GM23248 (cell line): ENCODE results near the gene SH2D3C. TPM values are rescaled to one million over a fixed set of nuclear protein-coding genes. Genes with fewer than 3 reads are reported as not detected.

Source experiments
- DNase-seq: peaks from one replicate; pipeline ENCODE4 v3.0.0-alpha.2; 2015
- H2AFZ ChIP-seq: fragments of 200-600 bp; sonication (generic); 2 replicates; pipeline ENCODE4 v1.6.1; 2016; ENCODE audit warnings: antibody characterized with exemption
- H3F3A ChIP-seq: fragments of 200-600 bp; sonication (generic); 2 replicates; pipeline ENCODE4 v1.6.1; 2016; ENCODE audit warnings: mild to moderate bottlenecking, antibody characterized with exemption, mixed run types; ENCODE audit not compliant: insufficient read depth
- H3K27ac ChIP-seq: fragments of 200-600 bp; sonication (generic); 2 replicates; pipeline ENCODE4 v1.5.1; 2016; ENCODE audit warnings: mild to moderate bottlenecking
- H3K27me3 ChIP-seq: fragments of 200-600 bp; sonication (generic); replicated peaks from 2 replicates; pipeline ENCODE4 v1.6.1; 2016; ENCODE audit warnings: mild to moderate bottlenecking; ENCODE audit not compliant: insufficient read depth
- H3K36me3 ChIP-seq: fragments of 200-600 bp; sonication (generic); 2 replicates; pipeline ENCODE4 v1.6.1; 2016; ENCODE audit warnings: low read depth, mild to moderate bottlenecking
- H3K4me1 ChIP-seq: fragments of 200-600 bp; sonication (generic); 2 replicates; pipeline ENCODE4 v1.6.1; 2016; ENCODE audit warnings: mild to moderate bottlenecking; ENCODE audit not compliant: insufficient read depth
- H3K4me2 ChIP-seq: fragments of 200-600 bp; sonication (generic); one replicate; pipeline ENCODE4 v1.6.1; 2016; ENCODE audit warnings: mild to moderate bottlenecking; ENCODE audit not compliant: unreplicated experiment
- H3K4me3 ChIP-seq: fragments of 200-600 bp; sonication (generic); 2 replicates; pipeline ENCODE4 v1.5.1; 2016; ENCODE audit warnings: mild to moderate bottlenecking
- H3K79me2 ChIP-seq: fragments of 200-600 bp; sonication (generic); 2 replicates; pipeline ENCODE4 v1.6.1; 2016; ENCODE audit warnings: mild to moderate bottlenecking; ENCODE audit not compliant: insufficient read depth
- H3K9ac ChIP-seq: fragments of 200-600 bp; sonication (generic); 2 replicates; pipeline ENCODE4 v1.6.1; 2016; ENCODE audit warnings: mild to moderate bottlenecking
- H3K9me2 ChIP-seq: fragments of 200-600 bp; sonication (generic); 2 replicates; pipeline ENCODE4 v1.6.1; 2016; ENCODE audit warnings: mixed run types, mild to moderate bottlenecking, moderate library complexity; ENCODE audit not compliant: insufficient read depth
- H3K9me3 ChIP-seq: fragments of 200-600 bp; sonication (generic); one replicate; pipeline ENCODE4 v1.6.1; 2017; ENCODE audit warnings: low read depth
- H4K20me1 ChIP-seq: fragments of 200-600 bp; sonication (generic); 2 replicates; pipeline ENCODE4 v1.6.0; 2016; ENCODE audit not compliant: insufficient read depth
- EZH2 ChIP-seq: fragments of 200-600 bp; sonication (generic); IDR thresholded peaks from 2 replicates; pipeline ENCODE4 v1.6.1; 2018; ENCODE audit warnings: antibody characterized with exemption, mild to moderate bottlenecking; ENCODE audit not compliant: insufficient read depth, poor library complexity, severe bottlenecking
- EZH2phosphoT487 ChIP-seq: fragments of 200-600 bp; sonication (generic); IDR thresholded peaks from 2 replicates; pipeline ENCODE4 v1.6.1; 2018; ENCODE audit warnings: antibody characterized with exemption, moderate library complexity, mild to moderate bottlenecking, low read depth; ENCODE audit not compliant: insufficient read depth
- WGBS, 2 experiments: methylation state at CpG; one replicate each; pipeline ENCODE4 v1.1.6; 2015 to 2017; ENCODE audit warnings: low lambda C conversion rate in 2 of 2, low coverage in 1 of 2; ENCODE audit errors: missing lambda C conversion rate in 2 of 2; 5-methylcytosine and 5-hydroxymethylcytosine counted together
- in situ Hi-C: fragments of 300-500 bp; cut with MboI; formaldehyde crosslinking; loops from 2 replicates; pipeline ENCODE4 v1.15.0; 2020
- polyA plus RNA-seq: library from polyadenylated mRNA; unstranded; fragments of >200 nt; fragmentation: Nextera tagmentation; extraction: Ambion mirVana; gene quantifications from 2 replicates; pipeline ENCODE4 v1.2.1, GENCODE V29; 2016
- total RNA-seq: library from RNA; depleted of rRNA; stranded (reverse); fragments of >200 nt; shearing (Covaris generic); gene quantifications from 2 replicates; pipeline ENCODE4 v1.2.3, GENCODE V29; 2014

Gene SH2D3C
- total and polyA plus RNA-seq, 2 experiments from 2014 or later, result not detected

DNA sequence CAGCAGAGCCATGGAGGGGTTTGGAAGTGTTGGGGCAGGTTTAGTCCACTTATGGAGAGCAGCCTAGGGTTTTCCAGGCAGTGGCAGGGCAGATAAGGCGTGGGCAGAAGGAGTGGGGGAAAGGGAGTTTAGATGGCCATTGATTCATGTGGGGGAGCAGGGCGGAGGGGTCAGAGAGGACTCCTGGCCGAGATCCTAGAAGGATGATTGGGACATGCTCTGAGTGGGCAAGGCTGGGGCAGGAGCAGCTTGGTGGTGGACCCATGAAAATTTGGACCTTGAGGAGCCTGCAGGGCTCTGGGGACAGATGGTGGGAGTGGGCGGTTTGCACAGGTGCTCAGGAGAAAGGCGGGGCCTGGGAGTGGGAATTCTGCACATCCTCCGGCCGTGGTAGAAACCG lies 25.3 kb downstream of the SH2D3C start:
- 64 to 67% methylated on average over 7 to 8 of the region's 8 CpGs for WGBS, 2 experiments
- no peaks in the 10 kb centered on the region for H3F3A ChIP-seq
- no peak overlapping the region for H3K9ac ChIP-seq
- H3K27me3 ChIP-seq, result peaks cover 29% of the 10 kb centered on the region
- H3K4me1 ChIP-seq, result no peaks in the 10 kb centered on the region
- H3K79me2 ChIP-seq, result no peaks in the 10 kb centered on the region
- TF ChIP-seq EZH2 (no peak), EZH2phosphoT487 (no peak)
- no peak overlapping the region for H2AFZ ChIP-seq
- H3K27ac ChIP-seq, result no peak overlapping the region
- no peak overlapping the region for H3K4me3 ChIP-seq
- in situ Hi-C loops, result no loop called here
- no peak overlapping the region for H3K4me2 ChIP-seq
- no peaks in the 10 kb centered on the region for H4K20me1 ChIP-seq
- DNase-seq, result no peak
- no peaks in the 10 kb centered on the region for H3K36me3 ChIP-seq
- no peaks in the 10 kb centered on the region for H3K9me3 ChIP-seq
- no peaks in the 10 kb centered on the region for H3K9me2 ChIP-seq

DNA sequence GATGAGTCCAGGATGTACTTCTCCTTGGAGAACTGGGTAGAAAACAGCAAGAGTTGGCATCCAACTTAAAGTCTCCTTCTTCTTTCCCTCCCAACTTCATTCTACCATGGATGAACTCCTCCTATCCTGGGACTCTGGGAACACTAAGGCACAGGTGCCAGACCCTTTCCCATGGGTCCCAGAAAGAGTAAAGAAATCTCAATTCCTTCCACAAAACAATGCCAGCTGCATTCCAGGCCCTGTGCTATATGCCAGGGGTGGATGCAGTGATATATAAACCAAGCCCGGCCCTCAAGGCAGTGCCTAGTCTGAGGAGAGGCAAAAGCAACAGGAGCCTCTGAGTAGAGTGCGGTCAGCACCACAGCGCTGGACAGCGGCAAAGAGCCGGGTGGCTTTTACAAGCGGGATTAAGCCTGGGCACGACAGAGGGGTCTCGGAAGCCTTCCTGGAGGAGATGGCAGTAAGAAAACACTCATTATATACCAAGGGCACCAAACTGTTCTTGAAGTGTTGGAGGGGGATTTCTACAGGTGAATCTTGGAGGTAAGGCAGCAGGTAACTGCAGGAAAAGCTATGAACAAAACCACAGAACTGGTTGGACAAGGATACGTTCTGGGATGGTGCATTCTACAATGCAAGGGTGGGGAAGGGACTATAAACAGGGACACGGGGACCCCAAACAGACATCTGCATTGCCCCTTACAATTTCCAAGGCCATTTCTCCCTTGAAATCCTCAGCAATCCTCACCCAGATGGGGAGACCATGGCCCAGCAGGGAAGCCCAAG lies 27.0 kb downstream of the SH2D3C start:
- no peaks in the 10 kb centered on the region for H3K9me3 ChIP-seq
- no peak overlapping the region for H3K4me3 ChIP-seq
- peak; percentile 54 for DNase-seq
- TF ChIP-seq EZH2phosphoT487, result no peak
- TF ChIP-seq EZH2, result no peak
- in situ Hi-C loops, result no loop called here
- H3K36me3 ChIP-seq, result no peaks in the 10 kb centered on the region
- H3K79me2 ChIP-seq, result no peaks in the 10 kb centered on the region
- no peaks in the 10 kb centered on the region for H3K9me2 ChIP-seq
- H4K20me1 ChIP-seq, result no peaks in the 10 kb centered on the region
- peaks cover 29% of the 10 kb centered on the region for H3K27me3 ChIP-seq
- H3K27ac ChIP-seq, result no peak overlapping the region
- no peak overlapping the region for H3K9ac ChIP-seq
- H3K4me2 ChIP-seq, result no peak overlapping the region
- H3F3A ChIP-seq, result no peaks in the 10 kb centered on the region
- no peaks in the 10 kb centered on the region for H3K4me1 ChIP-seq
- WGBS, 2 experiments, result 10 to 13% methylated on average over 10 of the region's 10 CpGs
- no peak overlapping the region for H2AFZ ChIP-seq

DNA sequence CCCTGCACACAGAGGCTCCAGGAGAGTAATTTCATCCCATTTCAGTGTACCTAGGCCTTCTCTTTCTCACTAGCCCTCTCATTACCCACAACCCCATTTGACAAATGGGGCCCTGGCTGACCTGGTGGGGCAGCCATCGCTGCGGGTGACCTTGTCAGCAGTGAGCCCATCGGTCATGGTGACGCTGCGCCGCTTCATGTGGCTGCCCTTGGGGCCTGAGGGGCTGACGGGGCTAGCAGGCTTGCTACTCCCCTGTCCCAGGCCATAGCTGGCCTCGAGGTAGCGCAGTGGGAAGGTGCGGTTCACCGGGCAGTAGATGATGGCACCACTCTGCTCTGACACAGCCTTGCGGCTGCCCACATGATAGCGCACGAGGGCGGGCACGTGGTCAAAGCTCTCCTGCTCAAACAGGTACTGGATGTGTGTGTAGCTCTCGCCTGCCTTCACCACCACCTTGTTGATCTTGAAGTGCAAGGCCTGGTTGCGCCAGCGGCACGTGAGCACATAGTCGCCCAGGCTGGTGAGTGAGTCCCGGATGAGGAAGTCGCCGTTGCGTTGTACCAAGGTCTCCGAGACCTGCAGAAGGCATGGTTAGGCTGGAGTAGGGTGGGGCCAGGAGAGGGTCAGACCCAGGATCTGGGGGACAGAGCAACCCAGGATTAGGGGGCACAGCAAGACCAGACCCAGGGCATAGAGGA lies 29.2 kb downstream of the SH2D3C start:
- no peak overlapping the region for H3K4me3 ChIP-seq
- no peak overlapping the region for H3K9ac ChIP-seq
- no peak for DNase-seq
- no peaks in the 10 kb centered on the region for H3K36me3 ChIP-seq
- H3K9me2 ChIP-seq, result no peaks in the 10 kb centered on the region
- no peaks in the 10 kb centered on the region for H3K9me3 ChIP-seq
- H3K4me2 ChIP-seq, result no peak overlapping the region
- in situ Hi-C loops, result no loop called here
- TF ChIP-seq EZH2phosphoT487 (no peak), EZH2 (no peak)
- H3K27ac ChIP-seq, result no peak overlapping the region
- H3F3A ChIP-seq, result no peaks in the 10 kb centered on the region
- peaks cover 18% of the 10 kb centered on the region for H3K27me3 ChIP-seq
- H3K4me1 ChIP-seq, result no peaks in the 10 kb centered on the region
- 80 to 86% methylated on average over 22 to 26 of the region's 26 CpGs for WGBS, 2 experiments
- H4K20me1 ChIP-seq, result no peaks in the 10 kb centered on the region
- H2AFZ ChIP-seq, result no peak overlapping the region
- H3K79me2 ChIP-seq, result no peaks in the 10 kb centered on the region

DNA sequence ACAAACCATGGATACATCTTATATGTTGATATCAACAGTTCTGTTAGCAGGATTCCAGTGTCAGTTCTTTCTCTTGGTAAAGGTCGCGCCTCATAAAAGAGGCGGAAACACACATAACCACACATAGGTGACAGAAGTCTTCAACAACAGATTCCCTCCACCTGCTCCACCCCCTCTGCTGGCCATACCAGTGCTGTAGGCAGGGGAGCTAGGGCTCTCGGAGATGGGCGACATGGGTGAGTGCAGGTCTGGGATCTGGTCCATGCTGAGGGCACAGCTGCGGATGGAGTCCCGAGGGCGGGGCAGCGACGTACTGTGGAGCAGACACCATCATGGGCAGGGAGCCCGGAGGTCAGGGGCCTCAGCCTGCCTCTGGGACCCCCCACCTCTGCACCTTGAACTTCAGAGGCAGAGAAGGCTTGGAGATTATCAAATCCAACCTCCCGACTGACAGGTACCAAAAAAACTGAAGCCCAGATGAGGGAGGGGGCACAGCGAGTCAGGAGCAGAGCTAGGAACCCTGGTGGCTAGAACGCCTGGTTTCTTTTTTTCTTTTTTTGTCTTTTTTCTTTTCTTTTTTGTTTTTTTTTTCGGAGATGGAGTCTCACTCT lies 31.4 kb downstream of the SH2D3C start:
- 75 to 83% methylated on average over 15 of the region's 15 CpGs for WGBS, 2 experiments
- in situ Hi-C loops, result no loop called here

More for the DNA sequence above, 31.4 kb downstream of the SH2D3C start:
- Histone ChIP-seq H2AFZ (no peak overlapping the region), H3K4me1 (no peaks in the 10 kb centered on the region), H3K9ac (no peak overlapping the region), H3K4me3 (no peak overlapping the region), H3K9me3 (no peaks in the 10 kb centered on the region), H3K27ac (no peak overlapping the region), H3K79me2 (no peaks in the 10 kb centered on the region), H3K27me3 (no peaks in the 10 kb centered on the region; the same call in 1 of the 2 replicates), H3K9me2 (no peaks in the 10 kb centered on the region), H3K4me2 (no peak overlapping the region), H3K36me3 (no peaks in the 10 kb centered on the region), H3F3A (no peaks in the 10 kb centered on the region), H4K20me1 (no peaks in the 10 kb centered on the region)
- DNase-seq, result no peak
- no peak for TF ChIP-seq EZH2phosphoT487
- TF ChIP-seq EZH2, result no peak
